ENCODE measurements around the gene SNX32.

The SNX32 gene

DNA sequence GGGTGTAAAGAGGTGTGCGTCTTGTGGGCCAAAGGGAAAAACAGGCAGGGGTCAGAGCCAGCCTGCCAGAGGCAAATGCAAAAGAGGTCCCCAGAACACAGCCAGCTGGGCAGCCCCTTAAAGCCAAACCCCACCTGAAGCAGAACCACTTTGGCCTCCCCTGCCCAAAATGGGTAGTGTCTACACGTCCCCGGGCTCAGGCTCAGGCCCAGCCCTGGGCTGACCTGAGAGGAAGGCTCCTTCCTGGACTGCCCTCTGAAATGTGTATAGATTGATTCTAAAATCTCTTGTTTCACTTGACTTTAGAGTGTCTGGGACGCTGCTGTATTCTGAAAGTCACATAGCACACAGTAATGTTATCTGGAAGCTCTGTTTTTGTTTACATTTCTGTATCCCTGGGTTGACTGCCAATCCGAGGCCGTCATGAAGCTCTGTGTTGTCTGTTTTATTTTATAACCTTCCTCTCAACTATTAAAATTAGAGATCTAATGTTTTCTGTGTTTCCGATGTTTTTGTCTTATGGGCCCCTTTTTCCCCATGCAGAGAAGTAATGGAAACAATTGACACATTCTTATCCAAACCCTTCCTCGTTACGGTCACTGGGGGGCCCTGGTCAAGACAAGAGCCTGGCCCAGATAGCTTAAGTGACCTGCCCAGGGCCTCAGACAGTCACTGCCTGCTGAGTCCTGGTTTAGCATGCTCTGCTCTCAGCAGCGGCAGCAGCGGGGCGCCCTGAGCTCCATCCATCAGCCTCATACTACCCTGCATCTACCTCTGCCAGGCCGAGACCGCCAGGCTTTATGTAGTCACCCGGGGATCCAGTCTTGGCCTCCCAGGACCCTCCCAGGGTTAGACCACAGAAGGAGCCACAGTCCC, 36.8 kb upstream of the SNX32 start:
- DNase-seq (ENCODE audit: low read depth in 2 of 3, low spot score in 1 of 3) = no peak

DNA sequence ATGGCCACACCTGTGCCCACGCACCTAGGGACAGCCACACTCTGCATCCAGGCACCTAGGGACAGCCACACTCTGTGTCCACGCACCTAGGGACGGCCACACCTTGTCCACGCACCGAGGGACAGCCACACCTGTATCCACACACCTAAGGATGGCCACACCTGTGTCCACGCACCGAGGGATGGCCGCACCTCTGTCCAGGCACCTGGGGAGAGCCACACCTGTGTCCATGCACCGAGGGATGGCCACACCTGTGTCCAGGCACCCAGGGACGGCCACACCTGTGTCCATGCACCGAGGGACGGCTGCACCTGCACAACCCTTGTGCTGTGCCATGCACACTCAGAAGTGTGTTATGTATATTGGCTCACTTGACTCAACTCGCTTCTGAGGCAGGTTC, 36.1 kb upstream of the SNX32 start:
- no peak for DNase-seq (ENCODE audit: low read depth in 2 of 3, low spot score in 1 of 3)

DNA sequence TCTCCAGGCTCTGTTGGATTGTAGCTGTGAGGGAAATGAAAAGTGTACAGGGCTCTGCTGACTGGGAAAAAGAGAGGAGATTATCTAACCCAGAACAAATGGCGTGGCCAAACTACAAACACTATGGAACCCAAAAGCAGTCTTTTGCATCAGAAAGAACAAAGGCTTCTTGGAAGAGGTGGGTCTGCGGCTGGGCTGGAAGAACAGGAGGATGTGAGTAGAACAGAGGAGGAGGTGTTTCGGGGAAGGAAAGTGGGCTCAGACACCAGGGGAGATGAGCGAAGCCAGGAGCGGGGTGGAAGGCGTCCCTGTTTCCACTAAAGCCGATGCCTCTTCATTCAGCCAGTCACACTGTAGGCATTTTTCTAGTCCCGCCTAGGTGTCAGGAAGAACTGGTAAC, 34.9 kb upstream of the SNX32 start:
- DNase-seq (ENCODE audit: low read depth in 2 of 3, low spot score in 1 of 3) = no peak

DNA sequence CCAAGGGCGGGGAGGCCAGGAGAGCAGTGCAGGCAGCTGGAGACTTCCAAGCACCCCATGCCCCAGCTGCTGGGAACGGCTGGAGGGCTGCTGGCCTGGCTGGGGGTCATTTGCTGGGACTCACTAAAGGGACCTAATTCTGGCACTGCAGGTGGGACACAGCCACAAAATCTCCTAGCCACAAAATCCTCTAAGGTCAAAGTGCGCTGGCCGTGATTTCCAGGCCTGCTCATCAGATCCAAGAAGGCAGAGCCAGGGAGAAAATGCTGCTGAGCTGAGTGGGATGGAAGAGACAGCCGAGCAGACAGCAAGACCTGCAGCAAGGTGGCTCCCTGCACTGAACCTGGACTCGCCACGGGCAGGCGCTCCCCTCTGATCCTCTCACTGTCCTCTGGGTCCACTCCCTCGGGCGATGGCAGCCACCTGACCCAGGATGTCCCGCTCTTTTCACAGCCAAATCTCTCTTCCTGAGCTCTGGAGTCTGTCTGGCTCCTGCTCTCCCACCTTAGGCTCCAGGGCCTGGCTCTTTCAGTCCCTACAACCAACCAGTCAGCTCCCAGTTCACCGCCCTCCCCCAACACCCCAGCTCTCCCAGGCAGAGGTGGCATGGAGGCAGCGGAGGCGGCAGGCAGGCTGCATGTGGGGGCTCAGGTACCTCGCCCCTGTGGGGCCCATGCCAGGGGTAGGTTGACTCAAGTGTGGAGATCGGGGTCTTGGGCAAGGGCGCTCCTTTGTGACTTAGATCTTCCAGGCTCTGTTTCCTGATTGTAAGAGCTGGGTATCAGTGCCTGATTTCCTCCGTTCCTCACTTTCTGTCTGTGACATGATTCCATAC, 32.4 kb upstream of the SNX32 start:
- no peak for DNase-seq (ENCODE audit: low read depth in 2 of 3, low spot score in 1 of 3)

DNA sequence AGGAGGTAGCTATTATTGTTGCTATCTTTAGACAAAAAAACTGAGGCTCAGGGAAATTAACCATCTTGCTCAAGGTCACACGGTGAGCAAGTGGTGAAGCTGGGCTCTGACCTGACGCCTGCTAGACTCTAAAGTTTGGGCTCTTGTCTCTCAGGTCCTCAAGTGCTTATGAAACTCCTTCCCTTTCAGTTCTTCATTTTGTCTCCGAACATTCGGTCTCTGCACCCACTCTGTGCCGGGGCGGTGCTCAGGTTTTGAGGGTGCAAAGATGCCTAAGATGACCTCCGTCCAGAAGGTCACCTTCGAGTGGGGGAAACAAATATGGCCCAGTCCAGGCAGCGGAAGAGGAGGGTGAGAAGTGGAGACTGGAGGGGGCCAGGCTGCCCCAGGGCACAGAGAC, 30.9 kb upstream of the SNX32 start:
- no peak for DNase-seq (ENCODE audit: low read depth in 2 of 3, low spot score in 1 of 3)

DNA sequence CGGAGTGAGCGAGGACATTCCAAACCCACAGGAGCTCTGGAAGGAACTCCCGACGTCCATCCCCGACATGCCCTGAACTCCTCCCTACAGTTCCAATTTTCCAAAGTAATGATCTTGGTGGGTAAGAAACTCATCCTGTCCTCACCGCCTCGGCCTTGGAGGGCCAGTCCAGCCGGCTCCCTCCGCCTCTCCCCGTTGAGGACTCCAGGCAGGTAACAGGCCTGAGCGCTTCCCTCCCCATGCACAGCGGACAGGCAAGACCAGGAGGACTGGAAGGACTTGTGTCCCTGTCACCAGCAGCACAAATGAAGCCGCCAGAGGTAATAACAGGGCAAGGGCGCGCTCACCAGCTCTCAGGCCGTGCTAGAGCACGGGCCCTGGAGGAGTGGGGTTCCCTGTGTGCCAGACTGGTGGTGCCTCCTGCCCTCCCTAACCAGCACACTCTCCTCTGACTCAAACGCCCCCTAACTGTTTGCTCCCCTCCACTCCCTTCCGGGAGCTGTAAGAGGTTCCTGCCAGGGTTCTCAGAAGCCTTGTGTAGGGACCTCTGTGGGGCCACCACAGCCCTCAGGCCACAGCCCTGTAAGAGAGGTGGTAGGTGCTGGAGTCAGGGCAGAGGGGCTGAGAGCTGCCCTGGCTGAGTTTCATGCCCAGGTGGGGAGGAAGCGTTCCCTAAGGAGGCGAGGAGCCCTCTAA, 29.8 kb upstream of the SNX32 start:
- no peak for DNase-seq (ENCODE audit: low read depth in 2 of 3, low spot score in 1 of 3)

DNA sequence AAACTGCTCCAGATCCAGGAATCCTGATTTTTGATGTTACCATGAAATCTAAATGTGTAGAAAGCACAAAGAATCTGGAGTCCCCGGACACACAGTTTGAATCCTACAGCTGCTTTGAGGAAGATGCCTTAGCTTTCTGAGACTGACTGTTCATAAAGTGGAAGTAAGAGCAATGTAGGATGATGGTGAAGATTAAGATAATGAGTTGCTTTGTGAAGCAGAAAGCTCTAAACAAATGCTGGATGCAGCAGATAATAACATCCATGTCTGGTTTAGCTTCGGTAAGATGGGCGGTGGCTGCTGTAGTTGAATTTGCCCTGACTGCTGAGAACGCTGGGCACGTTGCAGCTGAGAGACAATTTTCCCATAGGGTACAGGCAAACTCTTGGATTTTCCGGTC, 26.8 kb upstream of the SNX32 start:
- DNase-seq (ENCODE audit: low read depth in 2 of 3, low spot score in 1 of 3) = no peak

DNA sequence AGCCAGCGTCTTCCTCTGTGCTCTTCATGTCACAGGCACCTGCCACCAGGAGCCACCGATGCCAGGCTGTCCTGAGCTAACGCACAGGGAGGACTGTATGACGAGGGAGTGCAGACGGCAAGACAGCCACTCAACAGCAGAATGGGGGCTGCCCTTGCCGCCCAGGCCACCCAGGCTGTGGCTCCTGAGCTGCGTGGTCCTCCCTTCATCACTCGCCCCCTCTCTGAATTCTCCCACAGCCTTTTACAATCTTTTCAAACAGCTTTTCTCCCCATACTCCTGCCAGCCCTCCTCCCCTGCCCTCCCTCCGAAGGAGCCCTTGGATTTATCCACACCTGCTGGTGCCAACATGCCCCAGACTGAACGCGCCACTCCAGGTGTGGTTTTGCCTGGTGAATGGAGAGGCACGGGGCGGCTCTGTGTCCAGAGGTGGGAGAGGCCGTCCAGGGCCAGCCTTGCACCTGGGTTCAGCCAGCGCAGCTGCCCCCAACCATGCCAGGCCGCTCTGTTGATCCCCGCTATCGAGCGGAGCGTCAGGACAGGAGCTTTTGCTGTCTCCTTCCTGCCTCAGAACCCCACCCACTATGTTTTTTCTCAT, 24.9 kb upstream of the SNX32 start:
- DNase-seq (ENCODE audit: low read depth in 2 of 3, low spot score in 1 of 3) = no peak

DNA sequence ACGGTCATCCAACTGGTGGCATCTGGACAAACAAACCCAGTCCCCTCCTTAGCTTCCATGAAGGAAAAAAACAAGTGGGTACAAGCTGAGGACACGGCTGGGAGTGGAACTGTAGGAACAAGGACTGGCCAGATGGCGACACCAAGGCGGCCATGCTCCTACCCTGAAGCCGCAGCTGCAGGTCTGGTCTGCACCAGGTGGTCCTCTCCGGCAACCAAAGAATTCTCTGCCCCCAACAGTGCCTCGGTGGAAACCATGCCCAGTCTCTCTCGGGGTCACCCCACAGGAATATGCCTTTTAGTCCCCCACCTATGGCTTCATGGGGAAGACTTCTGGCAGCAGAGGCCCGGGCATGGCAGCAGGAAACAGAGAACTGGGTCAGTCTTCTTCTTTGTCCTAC, 24.3 kb upstream of the SNX32 start:
- no peak for DNase-seq (ENCODE audit: low read depth in 2 of 3, low spot score in 1 of 3)

DNA sequence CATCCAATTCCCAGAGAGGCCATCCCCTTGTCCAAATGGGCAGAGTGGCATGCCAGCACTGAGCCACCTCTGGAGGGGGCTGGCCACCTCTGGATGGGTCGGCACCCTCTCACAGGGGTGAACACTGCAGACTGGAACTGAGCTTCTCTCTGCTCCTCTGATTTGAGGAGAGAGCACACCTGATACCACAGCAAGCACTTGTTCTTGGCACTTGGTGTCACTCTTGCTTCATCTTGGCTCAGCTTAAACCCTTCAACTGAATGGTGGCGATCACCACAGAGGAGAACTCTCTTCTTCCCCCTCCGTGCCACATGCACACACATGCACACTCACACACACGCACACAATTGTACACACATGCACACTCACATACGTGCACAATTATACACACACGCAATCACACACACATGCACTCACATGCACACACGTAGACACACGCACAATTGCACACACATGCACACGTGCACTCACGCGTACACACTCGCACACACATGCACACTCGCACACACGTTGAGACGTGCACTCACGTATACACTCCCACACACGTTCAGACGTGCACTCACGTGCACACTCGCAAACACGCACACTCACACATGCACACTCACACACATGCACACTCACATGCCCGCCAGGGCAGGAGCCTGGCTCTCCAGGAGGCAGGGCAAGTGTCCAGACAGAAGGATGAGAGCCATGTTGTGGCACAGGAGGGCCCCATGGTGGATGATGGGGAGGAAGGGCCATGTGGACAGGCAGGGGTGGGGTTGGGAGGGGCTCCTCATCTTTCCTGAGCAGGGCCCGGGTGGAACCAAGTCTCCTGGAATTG, 23.5 kb upstream of the SNX32 start:
- DNase-seq (ENCODE audit: low read depth in 2 of 3, low spot score in 1 of 3) = no peak

DNA sequence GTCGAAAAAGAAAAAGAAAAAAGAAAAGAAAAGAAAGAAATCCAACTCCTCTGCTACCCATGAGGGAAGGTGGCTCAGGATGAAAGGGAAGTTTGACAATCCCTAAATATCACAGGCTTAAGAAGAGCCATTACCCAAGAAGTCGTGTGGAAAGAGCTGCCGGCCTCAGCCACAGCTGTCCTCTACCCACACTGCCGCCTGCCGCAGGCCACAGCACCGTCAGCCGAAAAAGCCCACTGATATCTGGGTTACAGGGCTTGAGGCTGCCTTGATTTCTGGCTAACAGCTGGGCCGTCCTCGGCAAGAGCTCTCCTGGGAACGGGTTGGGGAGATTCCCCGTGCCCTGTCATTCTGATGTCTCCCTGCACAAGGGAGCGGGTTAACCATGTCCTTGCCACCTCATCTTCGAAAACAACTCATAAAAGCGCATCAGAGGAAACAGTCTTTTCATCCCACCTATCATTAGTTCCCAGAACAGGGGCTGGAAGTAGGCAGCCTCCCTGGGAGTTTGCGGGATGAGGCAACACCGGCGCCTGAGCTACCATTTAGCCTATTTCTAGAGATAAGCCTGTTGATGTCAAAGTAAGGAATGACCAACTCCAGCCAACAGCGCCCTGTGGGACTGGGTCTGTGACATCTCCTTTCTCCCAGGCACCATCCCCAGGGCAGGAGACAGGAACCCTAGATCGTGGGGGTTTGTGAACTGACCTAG, 21.8 kb upstream of the SNX32 start:
- no peak for DNase-seq (ENCODE audit: low read depth in 2 of 3, low spot score in 1 of 3)

DNA sequence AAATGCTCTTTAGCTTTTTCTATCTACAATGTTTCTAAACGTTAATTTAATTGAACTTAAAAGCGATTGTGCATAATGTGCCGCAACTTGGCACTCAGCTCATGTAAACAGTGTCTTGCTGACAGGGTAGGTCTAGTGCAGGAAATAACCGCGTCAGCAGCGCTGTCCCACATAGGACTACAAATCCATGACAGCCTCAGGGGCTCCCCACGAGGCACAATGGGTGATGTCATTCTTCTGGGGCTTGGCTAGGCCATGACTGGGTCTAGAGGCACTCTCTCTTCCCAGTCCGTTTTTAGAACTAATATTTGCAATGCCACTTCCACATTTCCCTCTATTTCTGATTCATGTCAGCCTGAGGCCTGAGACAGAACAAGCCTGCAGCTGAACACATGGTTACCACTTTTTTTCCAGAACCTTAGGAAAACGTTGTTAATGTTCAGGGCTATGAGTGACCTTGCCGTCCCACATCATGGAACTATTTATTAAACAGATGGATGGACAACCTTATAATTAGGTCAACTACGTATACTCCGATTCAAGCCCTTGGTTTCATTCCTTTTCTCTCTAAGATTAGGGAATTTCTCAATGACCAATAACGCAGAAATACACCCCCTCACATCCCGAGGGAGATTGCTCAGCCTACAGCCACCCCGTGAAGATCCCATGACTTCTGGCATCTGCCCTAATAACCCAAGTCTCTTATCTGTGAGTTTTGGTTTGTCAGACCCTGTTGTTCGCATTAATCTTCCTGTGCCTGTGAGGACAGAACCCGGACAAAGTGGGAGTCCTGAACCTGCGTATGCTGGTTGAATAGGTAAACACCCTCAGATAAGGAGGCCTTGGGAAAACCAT, 19.4 kb upstream of the SNX32 start:
- DNase-seq (ENCODE audit: low read depth in 2 of 3, low spot score in 1 of 3) = no peak

DNA sequence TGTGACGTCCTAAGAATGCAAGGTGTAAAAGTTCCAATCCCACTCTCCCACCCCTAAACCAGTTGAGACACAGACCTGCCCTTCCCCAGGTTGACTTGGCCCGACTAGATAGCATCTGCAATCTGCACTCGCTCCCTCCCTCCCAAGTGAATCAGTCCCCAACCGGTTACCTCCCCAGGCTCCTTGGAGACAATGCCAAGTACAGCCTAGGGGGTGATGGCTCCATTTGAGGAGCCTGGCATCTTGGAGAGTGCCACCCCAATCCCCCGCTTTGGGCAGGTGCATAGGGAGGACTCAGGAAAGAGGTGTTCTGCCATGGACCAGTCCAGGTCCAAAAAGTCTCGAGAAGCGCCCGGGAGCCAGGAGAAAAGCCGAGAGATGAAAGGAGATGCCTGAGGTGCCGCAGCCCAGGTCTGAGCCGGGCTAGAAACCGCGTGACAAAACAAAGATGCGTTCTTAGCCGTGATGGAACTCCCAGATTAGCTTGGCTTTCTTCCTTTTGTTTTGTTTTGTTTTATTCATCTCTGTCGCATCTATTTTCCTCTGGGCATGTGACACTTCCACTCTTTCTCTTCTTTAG, 18.7 kb upstream of the SNX32 start:
- no peak for DNase-seq (ENCODE audit: low read depth in 2 of 3, low spot score in 1 of 3)

DNA sequence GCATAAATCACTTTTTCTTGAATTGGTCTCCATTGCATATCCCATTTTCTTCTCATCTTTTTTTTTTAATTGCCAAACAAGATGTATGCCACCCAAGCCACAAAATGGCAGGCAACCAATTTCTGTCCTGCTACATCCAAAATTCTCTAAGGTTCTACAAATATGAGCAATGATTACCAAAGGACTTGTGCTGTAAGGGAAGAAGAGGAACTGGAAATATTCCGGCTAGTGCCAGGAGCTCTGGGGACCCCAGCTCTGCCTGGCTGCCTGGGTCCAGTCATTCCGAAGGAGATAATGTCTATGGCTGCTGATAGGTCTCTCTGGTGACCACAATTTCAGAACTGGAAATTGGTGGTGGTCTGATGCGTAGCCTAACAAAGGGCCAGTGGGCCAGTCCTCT, 17.1 kb upstream of the SNX32 start:
- no peak for DNase-seq (ENCODE audit: low read depth in 2 of 3, low spot score in 1 of 3)

DNA sequence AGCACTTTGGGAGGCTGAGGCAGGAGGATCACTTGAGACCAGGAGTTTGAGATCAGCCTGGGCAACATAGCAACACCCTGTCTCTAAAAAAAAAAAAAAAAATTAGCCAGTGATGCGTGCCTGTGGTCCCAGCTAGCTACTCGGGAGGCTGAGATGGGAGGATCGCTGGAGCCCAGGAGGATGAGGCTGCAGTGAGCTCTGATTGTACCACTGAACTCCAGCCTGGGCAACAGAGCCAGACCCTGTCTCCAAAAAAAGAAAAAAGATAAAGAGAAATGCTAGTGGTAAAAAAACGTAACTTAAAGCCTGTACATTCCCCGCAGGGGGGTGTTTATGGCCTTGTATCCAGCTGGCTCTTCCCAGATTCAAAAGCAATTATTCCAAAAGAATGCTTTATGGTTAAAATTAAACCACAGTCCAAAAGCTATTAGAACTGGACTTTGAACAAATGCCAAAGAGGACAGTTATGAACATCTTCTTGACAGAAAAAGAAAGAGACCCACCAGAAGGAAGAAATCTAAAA, 16.4 kb upstream of the SNX32 start:
- DNase-seq (ENCODE audit: low read depth in 2 of 3, low spot score in 1 of 3) = no peak

DNA sequence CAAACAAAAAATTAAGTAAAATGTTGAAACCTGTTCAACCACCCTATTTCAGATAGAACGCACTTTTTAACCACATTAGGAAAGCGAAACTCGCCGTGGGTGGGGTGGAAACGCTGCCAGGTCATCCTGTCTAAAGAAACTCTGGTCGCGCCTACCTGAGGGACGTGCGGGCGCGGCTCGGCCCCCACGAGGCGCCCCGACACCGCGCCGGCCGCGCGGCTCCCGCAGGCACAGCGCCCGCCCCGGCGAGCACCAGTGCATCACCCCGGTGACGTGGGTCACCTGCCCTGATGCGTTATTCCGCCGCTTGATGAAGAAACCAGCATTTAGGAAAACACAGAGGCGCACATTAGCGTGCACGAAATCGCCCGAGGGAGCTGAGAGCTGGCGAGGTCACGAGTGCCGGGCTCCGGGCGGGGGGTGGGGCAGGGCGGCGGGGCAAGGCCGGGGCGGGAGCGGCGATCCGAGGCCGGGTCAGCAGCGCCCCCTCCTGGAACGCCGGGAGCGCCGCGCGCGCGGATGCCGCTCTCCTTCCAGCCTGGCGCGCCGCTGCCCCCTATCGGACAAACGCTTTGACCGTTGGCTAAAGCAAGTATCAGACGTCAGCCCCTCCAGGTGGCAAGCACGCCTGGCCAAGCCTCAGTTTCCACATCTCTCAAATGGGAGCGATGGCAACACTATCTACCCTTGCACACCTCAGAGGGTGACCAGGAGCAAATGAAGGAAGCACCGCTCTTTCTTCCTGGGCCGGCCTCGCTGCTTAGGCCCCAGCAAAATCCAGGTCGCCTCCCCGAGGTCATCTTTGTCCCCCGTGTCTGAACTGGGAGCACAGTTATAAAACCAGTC, 15.7 kb upstream of the SNX32 start:
- DNase-seq (ENCODE audit: low read depth in 2 of 3, low spot score in 1 of 3) = peak; percentile 83 to 97 (median 95)

DNA sequence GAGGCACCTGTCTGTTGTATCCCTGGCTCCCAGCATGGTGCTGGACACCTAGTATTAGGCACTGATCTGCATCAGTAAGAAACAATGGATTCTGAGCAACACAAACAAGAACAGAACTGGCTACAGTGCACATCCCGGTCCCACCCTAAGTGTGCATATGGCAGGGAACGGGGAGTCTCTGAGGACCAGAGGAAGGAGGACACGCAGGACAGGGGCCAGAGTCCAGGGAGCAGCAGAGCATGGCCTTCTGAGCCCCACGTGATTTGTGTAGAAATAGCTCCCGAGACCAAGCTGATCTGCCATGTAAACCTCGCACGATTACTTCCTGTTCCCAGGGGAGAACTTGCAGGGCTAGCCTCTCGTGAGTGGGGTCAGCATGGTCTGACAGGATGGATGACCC, 12.7 kb upstream of the SNX32 start:
- no peak for DNase-seq (ENCODE audit: low read depth in 2 of 3, low spot score in 1 of 3)
